ENCODE measurements around the gene TTI1. TPM values are rescaled to one million over a fixed set of nuclear protein-coding genes. Genes with fewer than 3 reads are reported as not detected.

Gene TTI1
- total and polyA plus RNA-seq, 2 of the 13 experiments (the other 11 are each of a cell fraction or from before 2014, with no cell fraction given), result 22.9 to 39.8 TPM

DNA sequence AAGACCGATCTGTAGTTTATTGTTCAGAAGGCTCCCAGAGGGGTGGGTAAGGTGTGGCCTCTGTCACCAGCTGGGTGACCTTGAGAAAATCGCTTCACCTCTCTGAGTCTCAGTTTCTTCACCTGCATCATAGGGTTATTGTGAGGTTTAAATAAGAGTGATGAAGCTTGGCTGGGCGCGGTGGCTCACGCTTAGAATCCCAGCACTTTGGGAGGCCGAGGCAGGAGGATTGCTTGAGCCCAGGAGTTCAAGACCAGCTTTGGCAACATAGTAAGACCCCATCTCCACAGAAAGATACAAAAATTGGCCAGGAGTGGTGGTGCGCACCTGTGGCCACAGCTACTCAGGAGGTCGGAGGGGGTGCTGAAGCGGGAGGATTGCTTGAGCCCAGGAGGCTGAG, 94.3 kb downstream of the TTI1 start:
- H3K79me2 ChIP-seq (ENCODE audit: insufficient read depth, low read length), result no peaks in the 10 kb centered on the region

DNA sequence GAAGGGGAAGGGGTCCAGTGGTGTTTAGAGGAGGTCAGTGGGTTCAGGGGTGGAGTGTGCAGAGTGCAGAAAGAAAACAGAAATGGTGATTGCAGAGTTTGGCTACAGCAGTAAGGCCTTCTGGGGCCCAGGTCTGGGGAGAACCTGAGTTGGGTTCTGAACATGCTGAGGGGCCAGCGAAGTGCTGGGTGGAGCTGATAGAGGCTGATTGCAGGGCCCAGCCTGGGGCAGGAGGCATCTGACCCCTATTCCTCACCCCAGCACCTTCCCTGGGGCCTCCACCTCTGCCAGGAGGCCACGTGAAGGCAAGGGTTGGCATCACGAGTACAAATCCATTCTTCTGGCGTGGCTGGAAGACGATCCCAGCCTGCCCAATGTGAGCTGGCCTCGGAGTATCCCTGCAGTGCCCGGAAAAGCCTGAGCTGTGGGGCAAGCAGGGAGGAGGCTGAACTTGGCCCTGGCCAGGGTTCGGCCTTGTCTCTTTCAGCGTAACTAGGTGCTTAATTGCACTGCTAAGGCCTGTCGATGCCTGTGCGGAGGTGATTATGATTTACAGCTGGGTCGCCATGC, 95.0 kb downstream of the TTI1 start:
- no peaks in the 10 kb centered on the region for H3K9me3 ChIP-seq (ENCODE audit: low read length)
- H3K36me3 ChIP-seq (replicated peaks in 1 of 2; ENCODE audit: control insufficient read depth in 1 of 2, insufficient read depth in 2 of 2, low read length in 2 of 2), result no peaks in the 10 kb centered on the region
- TF ChIP-seq SMAD1 (CRISPR knock-in tag; IDR thresholded peaks at IDR 0.05; ENCODE audit: borderline replicate concordance, low read depth) (no peak), MTF2 (CRISPR knock-in tag; IDR thresholded peaks at IDR 0.05; ENCODE audit: borderline replicate concordance) (0 out of 2 replicates have a peak, but pooled peaks have one; percentile 47)
- no peak overlapping the region for H3K9ac ChIP-seq (ENCODE audit: insufficient read depth, low read depth, low read length)
- H3K4me1 ChIP-seq (ENCODE audit: insufficient read depth, low read length), result no peaks in the 10 kb centered on the region
- no peak overlapping the region for H2AFZ ChIP-seq (ENCODE audit: low read length)
- peaks cover 12 to 31% of the 10 kb centered on the region in 2 experiments; a peak in 4 of 5 replicates for H3K27me3 ChIP-seq (ENCODE audit: control insufficient read depth in 1 of 2, insufficient read depth in 2 of 2, low read length in 2 of 2)
- no peaks in the 10 kb centered on the region for H4K20me1 ChIP-seq (ENCODE audit: insufficient read depth, low read length)
- intact Hi-C loops (cut with micrococcal nuclease; ENCODE audit: unreplicated experiment) (no loop called here), in situ Hi-C loops (cut with HindIII; ENCODE audit: extremely low pct_ligation_motif_present, low pct_unique_long_range_greater_than_20kb) (no loop called here)
- POLR2A ChIA-PET, result no interaction called here
- CTCF ChIA-PET (ENCODE audit: low intra/inter-chr PET ratio, low total read pairs), result no interaction called here
- no peak overlapping the region for H3K27ac ChIP-seq (ENCODE audit: extremely low read length, insufficient read depth, low read length)
- ATAC-seq (peak; percentile 9), DNase-seq (ENCODE audit: low spot score) (no peak), FAIRE-seq (no peak)
- 36% methylated on average over 12 of the region's 12 CpGs for WGBS (ENCODE audit: low lambda C conversion rate)
- no peaks in the 10 kb centered on the region for H3K79me2 ChIP-seq (ENCODE audit: insufficient read depth, low read length)
- H3K4me3 ChIP-seq (replicated peaks in 1 of 3; ENCODE audit: insufficient read depth in 1 of 3, low read depth in 2 of 3, low read length in 3 of 3), result no peak overlapping the region
- BruUV-seq (replicated peaks), result no TSS peak
- no peak overlapping the region for H3K4me2 ChIP-seq (ENCODE audit: low read depth, low read length)

More for the DNA sequence above, 94.3 kb downstream of the TTI1 start:
- FAIRE-seq (no peak), DNase-seq (ENCODE audit: low spot score) (no peak), ATAC-seq (no peak)
- intact Hi-C loops (cut with micrococcal nuclease; ENCODE audit: unreplicated experiment) (no loop called here), in situ Hi-C loops (cut with HindIII; ENCODE audit: extremely low pct_ligation_motif_present, low pct_unique_long_range_greater_than_20kb) (no loop called here)
- ChIA-PET CTCF (ENCODE audit: low intra/inter-chr PET ratio, low total read pairs) (no interaction called here), POLR2A (no interaction called here)
- 72% methylated on average over 9 of the region's 9 CpGs for WGBS (ENCODE audit: low lambda C conversion rate)
- Histone ChIP-seq H3K4me2 (ENCODE audit: low read depth, low read length) (no peak overlapping the region), H4K20me1 (ENCODE audit: insufficient read depth, low read length) (no peaks in the 10 kb centered on the region), H3K4me1 (ENCODE audit: insufficient read depth, low read length) (no peaks in the 10 kb centered on the region), H3K27ac (ENCODE audit: extremely low read length, insufficient read depth, low read length) (no peak overlapping the region), H3K36me3 (replicated peaks in 1 of 2; ENCODE audit: control insufficient read depth in 1 of 2, insufficient read depth in 2 of 2, low read length in 2 of 2) (no peaks in the 10 kb centered on the region), H3K9ac (ENCODE audit: insufficient read depth, low read depth, low read length) (no peak overlapping the region), H2AFZ (ENCODE audit: low read length) (no peak overlapping the region), H3K9me3 (ENCODE audit: low read length) (no peaks in the 10 kb centered on the region), H3K27me3 (ENCODE audit: control insufficient read depth in 1 of 2, insufficient read depth in 2 of 2, low read length in 2 of 2) (peaks cover 12 to 24% of the 10 kb centered on the region in 2 experiments; a peak in 4 of 5 replicates), H3K4me3 (replicated peaks in 1 of 3; ENCODE audit: insufficient read depth in 1 of 3, low read depth in 2 of 3, low read length in 3 of 3) (no peak overlapping the region)
- no peak for TF ChIP-seq TCF7 (IDR thresholded peaks at IDR 0.05; ENCODE audit: low read depth)
- TF ChIP-seq ZNF768 (CRISPR knock-in tag; IDR thresholded peaks at IDR 0.05), result peak; percentile 58
- TF ChIP-seq, protein P1, sequence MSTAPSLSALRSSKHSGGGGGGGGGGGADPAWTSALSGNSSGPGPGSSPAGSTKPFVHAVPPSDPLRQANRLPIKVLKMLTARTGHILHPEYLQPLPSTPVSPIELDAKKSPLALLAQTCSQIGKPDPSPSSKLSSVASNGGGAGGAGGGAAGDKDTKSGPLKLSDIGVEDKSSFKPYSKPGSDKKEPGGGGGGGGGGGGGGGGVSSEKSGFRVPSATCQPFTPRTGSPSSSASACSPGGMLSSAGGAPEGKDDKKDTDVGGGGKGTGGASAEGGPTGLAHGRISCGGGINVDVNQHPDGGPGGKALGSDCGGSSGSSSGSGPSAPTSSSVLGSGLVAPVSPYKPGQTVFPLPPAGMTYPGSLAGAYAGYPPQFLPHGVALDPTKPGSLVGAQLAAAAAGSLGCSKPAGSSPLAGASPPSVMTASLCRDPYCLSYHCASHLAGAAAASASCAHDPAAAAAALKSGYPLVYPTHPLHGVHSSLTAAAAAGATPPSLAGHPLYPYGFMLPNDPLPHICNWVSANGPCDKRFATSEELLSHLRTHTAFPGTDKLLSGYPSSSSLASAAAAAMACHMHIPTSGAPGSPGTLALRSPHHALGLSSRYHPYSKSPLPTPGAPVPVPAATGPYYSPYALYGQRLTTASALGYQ (CRISPR knock-in tag; IDR thresholded peaks at IDR 0.05), result no peak
- BruUV-seq (replicated peaks), result no TSS peak

Measured in HepG2 (cell line).